Cortex of kidney (tissue), 1 donor: ENCODE data around the gene ZNF311.
"Not testable (repeated sequence)": the region's sequence is repeated elsewhere in the genome, so short reads cannot be mapped to it uniquely, and the experiment has no call there.

Experiments used
- DNase-seq: peaks from one replicate; lab custom pipeline; 2025; lab: John Stamatoyannopoulos, UW

ZNF311 gene

GRCh38 chr6:28953585-28954258 is 51.4 kb downstream of the ZNF311 start:
- no peak for DNase-seq

GRCh38 chr6:28953039-28953584 is 52.0 kb downstream of the ZNF311 start:
- no peak for DNase-seq

GRCh38 chr6:28949656-28950195 is 55.4 kb downstream of the ZNF311 start:
- DNase-seq = not testable (repeated sequence)

- DNase-seq = no peak
Measured at GRCh38 chr6:28948782-28949486, 56.2 kb downstream of the ZNF311 start.

- no peak for DNase-seq
Measured at GRCh38 chr6:28947831-28948270, 57.3 kb downstream of the ZNF311 start.

GRCh38 chr6:28947067-28947765 is 57.9 kb downstream of the ZNF311 start:
- DNase-seq = no peak

- no peak for DNase-seq
Measured at GRCh38 chr6:28945349-28945748, 59.8 kb downstream of the ZNF311 start.
